Activated CD8-positive, alpha-beta memory T cell treated with anti-CD3 and anti-CD28 coated beads for 1 hour (primary cell): Measurements from ENCODE around the gene PDZK1IP1.
"Not testable (repeated sequence)": the region's sequence is repeated elsewhere in the genome, so short reads cannot be mapped to it uniquely, and the experiment has no call there.

Source experiments
- DNase-seq, 2 donors: peaks; one replicate each; pipeline ENCODE4 v3.0.0-alpha.2; 2020; ENCODE audit warnings: low read depth in 1 of 2; ENCODE audit errors: extremely low read depth in 1 of 2

PDZK1IP1 gene

GRCh38 chr1:47140358-47140757, 49.5 kb downstream of the PDZK1IP1 start:
- not testable (repeated sequence) for DNase-seq

- DNase-seq: no peak
Observed at GRCh38 chr1:47137925-47138615, 51.8 kb downstream of the PDZK1IP1 start.

GRCh38 chr1:47137198-47137597, 52.6 kb downstream of the PDZK1IP1 start, which contains the start of gene CYP4A22:
TSS of gene CYP4A22 (plus strand) at chr1:47137441. CDS start at chr1:47137486, 45 bp downstream.
- no peak for DNase-seq
